ENCODE data around the gene PLEKHA6.

Gene PLEKHA6

DNA sequence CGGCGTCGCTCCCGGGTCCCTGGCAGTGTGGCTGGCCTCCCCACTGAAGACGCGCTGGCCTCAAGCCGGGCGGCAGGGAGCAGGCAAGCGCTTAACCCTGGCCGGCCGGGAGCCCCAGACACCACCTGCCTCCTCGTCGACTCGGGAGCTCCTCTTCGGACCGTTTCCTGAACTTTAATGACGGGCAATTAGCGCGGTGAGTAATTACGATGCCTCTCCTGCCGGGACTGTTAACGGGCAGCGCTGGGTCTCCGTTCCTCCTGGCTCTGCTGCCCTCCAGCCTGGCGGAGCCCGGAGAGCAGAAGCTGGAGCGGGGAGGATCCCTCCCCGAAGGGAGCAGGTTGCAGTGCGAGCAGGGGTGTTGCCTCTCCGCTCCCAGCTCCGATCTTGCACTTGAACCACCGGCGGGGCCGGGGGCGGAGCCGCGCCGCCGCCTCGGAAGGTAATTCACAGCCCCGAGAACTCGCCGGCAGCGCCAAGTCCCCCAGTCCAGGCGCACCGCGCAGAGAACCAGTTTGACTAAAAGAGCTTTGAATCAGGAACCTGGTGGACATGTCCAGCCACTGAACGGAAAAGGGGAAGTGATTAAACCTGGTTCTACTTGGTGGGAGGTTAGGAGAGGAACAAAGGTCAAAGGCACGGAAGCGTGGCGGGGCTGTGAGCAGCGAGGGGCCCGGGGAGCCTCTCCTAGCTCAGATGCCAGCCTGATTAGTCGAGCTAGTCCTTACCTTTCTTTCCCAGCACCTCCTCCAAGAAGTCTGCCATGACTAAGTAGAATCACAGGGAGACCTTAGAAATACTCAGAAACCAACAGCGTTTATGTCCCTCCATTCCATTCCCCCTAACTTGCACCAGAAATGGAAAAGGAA lies 18.3 kb upstream of the PLEKHA6 start:
- TF ChIP-seq, protein P1, sequence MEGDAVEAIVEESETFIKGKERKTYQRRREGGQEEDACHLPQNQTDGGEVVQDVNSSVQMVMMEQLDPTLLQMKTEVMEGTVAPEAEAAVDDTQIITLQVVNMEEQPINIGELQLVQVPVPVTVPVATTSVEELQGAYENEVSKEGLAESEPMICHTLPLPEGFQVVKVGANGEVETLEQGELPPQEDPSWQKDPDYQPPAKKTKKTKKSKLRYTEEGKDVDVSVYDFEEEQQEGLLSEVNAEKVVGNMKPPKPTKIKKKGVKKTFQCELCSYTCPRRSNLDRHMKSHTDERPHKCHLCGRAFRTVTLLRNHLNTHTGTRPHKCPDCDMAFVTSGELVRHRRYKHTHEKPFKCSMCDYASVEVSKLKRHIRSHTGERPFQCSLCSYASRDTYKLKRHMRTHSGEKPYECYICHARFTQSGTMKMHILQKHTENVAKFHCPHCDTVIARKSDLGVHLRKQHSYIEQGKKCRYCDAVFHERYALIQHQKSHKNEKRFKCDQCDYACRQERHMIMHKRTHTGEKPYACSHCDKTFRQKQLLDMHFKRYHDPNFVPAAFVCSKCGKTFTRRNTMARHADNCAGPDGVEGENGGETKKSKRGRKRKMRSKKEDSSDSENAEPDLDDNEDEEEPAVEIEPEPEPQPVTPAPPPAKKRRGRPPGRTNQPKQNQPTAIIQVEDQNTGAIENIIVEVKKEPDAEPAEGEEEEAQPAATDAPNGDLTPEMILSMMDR (IDR thresholded peaks at IDR 0.05; ENCODE audit: low read depth, low read length) = no peak
- no peak for DNase-seq (ENCODE audit: extremely low read depth, low read depth)

DNA sequence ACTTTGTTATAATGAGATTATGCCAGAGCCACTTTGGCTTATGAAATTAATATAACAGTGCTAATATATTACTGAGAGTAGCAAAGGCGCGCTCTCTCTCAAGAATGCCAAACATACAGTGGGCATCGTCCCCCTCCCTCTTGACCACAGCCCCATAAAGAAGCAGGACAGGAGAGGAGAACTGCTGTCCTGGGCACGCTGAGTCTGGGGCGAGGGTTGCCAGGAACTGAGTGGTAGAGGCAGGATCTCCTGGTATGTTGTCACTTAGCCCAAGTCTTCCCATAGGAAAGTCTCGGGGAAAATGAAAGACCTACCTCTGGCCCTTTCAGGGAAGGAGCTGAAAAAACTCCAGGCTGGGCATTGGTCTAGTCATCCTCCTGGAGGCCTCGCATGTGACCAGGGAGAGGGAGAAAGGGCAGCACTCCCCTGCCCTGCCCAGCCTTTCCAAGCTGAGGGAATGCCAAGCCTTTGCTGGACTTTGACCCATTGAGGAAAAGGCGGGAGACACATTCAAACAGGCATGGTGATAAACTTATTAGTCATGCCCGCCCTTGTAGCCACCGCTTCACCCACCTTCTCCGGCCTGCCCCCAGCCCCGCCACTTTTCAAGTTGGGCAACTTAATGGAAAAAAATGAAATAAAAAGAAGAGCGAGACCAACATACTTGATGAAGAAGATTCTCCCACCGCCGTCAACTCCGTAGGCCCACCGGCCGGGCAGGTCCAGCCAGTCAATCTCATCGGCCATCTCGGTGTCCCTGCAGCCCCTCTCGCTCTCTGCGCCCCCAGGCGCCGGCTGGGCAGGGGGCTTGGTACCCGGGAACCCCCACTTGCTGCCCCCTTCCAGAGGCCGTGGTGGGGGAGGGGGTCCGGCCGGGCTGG lies 17.4 kb upstream of the PLEKHA6 start:
- TF ChIP-seq, protein P1 (IDR thresholded peaks at IDR 0.05; ENCODE audit: low read depth, low read length) = no peak
- DNase-seq (ENCODE audit: extremely low read depth, low read depth) = no peak

DNA sequence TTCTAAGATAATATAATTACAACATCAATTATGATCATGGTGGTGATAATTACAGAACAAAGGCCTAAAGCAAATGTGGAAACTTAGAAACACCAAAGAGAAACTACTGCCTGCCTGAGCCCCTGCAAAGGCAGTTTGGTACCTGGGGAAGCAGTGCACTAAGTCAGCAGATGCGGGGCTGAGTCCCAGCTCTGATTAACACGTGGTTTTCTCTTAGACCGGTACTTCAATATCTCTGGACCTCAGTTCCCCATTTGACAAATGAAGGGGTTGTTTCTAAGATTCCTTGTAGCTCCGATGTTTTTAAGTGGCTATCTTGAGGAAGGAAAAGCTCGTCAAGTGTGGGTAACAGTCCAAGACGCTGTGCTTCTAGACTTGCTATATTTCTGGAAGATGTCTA lies 16.7 kb upstream of the PLEKHA6 start:
- no peak for DNase-seq (ENCODE audit: extremely low read depth, low read depth)
- TF ChIP-seq, protein P1 (IDR thresholded peaks at IDR 0.05; ENCODE audit: low read depth, low read length) = no peak

DNA sequence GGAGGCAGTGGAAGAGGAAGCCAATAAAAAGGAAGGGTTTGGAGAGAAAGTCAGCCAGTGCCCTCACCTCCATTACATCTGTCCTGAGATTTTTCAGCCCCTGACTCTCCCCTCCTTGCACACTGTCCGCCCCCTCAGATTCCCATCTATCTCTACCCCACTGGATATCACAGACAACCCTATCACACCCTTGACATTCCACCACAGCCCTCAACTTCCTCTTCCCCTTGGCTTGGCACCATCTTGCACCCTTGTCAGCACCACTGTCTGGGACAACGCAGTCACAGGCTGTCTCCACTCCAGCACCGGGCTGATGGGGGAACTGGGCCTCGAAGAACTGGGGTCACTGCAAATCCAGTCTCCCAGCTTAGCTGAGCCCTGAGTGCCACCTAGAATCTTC lies 14.2 kb upstream of the PLEKHA6 start:
- TF ChIP-seq, protein P1 (IDR thresholded peaks at IDR 0.05; ENCODE audit: low read depth, low read length) = no peak
- DNase-seq (ENCODE audit: extremely low read depth, low read depth) = no peak

- TF ChIP-seq, protein P1 (IDR thresholded peaks at IDR 0.05; ENCODE audit: low read depth, low read length) = no peak
- DNase-seq (ENCODE audit: extremely low read depth, low read depth) = no peak
Observed at GRCh38 chr1:204370176-204370575, 10.4 kb upstream of the PLEKHA6 start.

DNA sequence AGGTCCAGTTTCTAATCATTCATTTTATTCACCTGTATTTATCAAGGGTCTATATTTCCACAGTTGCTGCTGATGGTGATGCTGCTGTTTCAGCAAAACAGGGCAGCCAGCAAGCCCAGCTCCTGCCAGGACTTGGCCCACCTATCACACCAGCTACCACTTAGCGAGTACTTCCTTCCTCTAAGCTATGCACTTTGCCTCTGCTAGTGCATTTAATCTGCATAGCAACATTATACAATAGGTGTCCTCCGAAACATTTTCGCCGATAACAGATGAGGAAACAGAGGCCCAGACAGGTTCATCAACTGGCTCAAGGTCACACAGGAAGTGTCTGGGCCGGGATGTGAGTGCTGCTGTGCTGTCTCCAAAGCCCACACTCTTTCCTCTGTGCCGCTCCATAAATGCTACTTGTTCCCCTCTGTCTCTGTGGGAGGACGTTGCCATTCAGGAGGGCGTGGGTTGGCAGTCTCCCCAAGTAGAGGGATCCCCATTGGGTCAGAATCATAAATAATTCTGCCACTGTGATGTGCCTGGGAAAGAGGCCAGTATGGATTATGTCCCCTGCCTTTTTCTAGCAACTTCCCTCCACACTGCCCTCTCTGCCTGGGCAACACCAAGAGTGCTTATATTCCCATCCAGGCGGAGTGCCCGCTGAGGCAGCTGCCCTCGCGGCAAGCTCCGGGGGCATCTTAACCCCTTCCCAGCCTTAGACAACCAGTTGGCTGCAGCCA lies 9.4 kb upstream of the PLEKHA6 start:
- TF ChIP-seq, protein P1 (IDR thresholded peaks at IDR 0.05; ENCODE audit: low read depth, low read length) = no peak

More for the DNA sequence above, 9.4 kb upstream of the PLEKHA6 start:
- no peak for DNase-seq (ENCODE audit: extremely low read depth, low read depth)
